Neuronal stem cell (in vitro differentiated cells): ENCODE results near the gene CDC6.
"Not testable (repeated sequence)": the region's sequence is repeated elsewhere in the genome, so short reads cannot be mapped to it uniquely, and the experiment has no call there.

Source experiments
- DNase-seq: peaks from one replicate; pipeline ENCODE4 v3.0.0-alpha.2; 2013; ENCODE audit warnings: low spot score
- H2AFZ ChIP-seq: one replicate; pipeline ENCODE4 v1.6.1; 2013; ENCODE audit warnings: mild to moderate bottlenecking, low read length, inconsistent platforms
- H2AK5ac ChIP-seq: 2 replicates; pipeline ENCODE4 v1.6.1; 2013; ENCODE audit warnings: low read depth, mild to moderate bottlenecking, inconsistent platforms, low read length, moderate library complexity, mixed read lengths
- H2BK120ac ChIP-seq: 2 replicates; pipeline ENCODE4 v1.6.1; 2013; ENCODE audit warnings: low read depth, mild to moderate bottlenecking, inconsistent platforms, low read length, moderate library complexity, mixed read lengths
- H2BK12ac ChIP-seq: one replicate; pipeline ENCODE4 v1.6.1; 2013; ENCODE audit warnings: low read length, inconsistent platforms
- H2BK15ac ChIP-seq: 2 replicates; pipeline ENCODE4 v1.6.1; 2013; ENCODE audit warnings: mild to moderate bottlenecking, low read length, inconsistent platforms, mixed read lengths
- H2BK5ac ChIP-seq: one replicate; pipeline ENCODE4 v1.6.1; 2013; ENCODE audit warnings: inconsistent platforms, mild to moderate bottlenecking, low read length, moderate library complexity
- H3K14ac ChIP-seq: one replicate; pipeline ENCODE4 v1.6.1; 2013; ENCODE audit warnings: low read length, inconsistent platforms
- H3K18ac ChIP-seq: 2 replicates; pipeline ENCODE4 v1.6.1; 2013; ENCODE audit warnings: low read length, inconsistent platforms
- H3K23ac ChIP-seq: 2 replicates; pipeline ENCODE4 v1.6.1; 2013; ENCODE audit warnings: low read depth, mild to moderate bottlenecking, mixed read lengths, low read length, inconsistent platforms; ENCODE audit not compliant: poor library complexity
- H3K27ac ChIP-seq: replicated peaks from 3 replicates; pipeline ENCODE4 v1.5.1; 2013; ENCODE audit warnings: low read length, inconsistent platforms
- H3K27me3 ChIP-seq, 3 experiments: 2 replicates each; pipeline ENCODE4 v1.6.1; 2013; ENCODE audit warnings: low read length in 3 of 3, mild to moderate bottlenecking in 2 of 3, inconsistent platforms in 1 of 3, low read depth in 1 of 3, mixed read lengths in 1 of 3, moderate library complexity in 1 of 3; ENCODE audit not compliant: control insufficient read depth in 3 of 3, insufficient read depth in 3 of 3
- H3K36me3 ChIP-seq, 2 donors: replicated peaks in 1 of 2; 2 replicates each; pipeline ENCODE4 v1.6.1; 2013; ENCODE audit warnings: low read length in 2 of 2; ENCODE audit not compliant: control insufficient read depth in 2 of 2, insufficient read depth in 2 of 2
- H3K4ac ChIP-seq: 2 replicates; pipeline ENCODE4 v1.6.1; 2013; ENCODE audit warnings: inconsistent platforms, mild to moderate bottlenecking, low read length, moderate library complexity
- H3K4me1 ChIP-seq, 2 donors: 1 replicate in 1 of 2; 2 replicates in 1 of 2; pipeline ENCODE4 v1.6.1; 2013; ENCODE audit warnings: low read length in 2 of 2, low read depth in 1 of 2; ENCODE audit not compliant: control insufficient read depth in 2 of 2, insufficient read depth in 1 of 2
- H3K4me2 ChIP-seq: one replicate; pipeline ENCODE4 v1.6.1; 2013; ENCODE audit warnings: mild to moderate bottlenecking, low read length, inconsistent platforms; ENCODE audit not compliant: insufficient read depth, poor library complexity, severe bottlenecking
- H3K4me3 ChIP-seq, 2 donors: 2 replicates each; pipeline ENCODE4 v1.5.1; 2013; ENCODE audit warnings: low read length in 2 of 2, mild to moderate bottlenecking in 2 of 2, inconsistent platforms in 1 of 2, moderate library complexity in 1 of 2
- H3K79me1 ChIP-seq: one replicate; pipeline ENCODE4 v1.6.1; 2013; ENCODE audit warnings: low read depth, mild to moderate bottlenecking, inconsistent platforms, low read length, moderate library complexity
- H3K9ac ChIP-seq: one replicate; pipeline ENCODE4 v1.6.1; 2013; ENCODE audit warnings: mild to moderate bottlenecking, low read depth, low read length, inconsistent platforms; ENCODE audit not compliant: poor library complexity
- H3K9me3 ChIP-seq, 2 donors: replicated peaks in 1 of 2; 2 replicates each; pipeline versions ENCODE3 to v1.6.1; 2013; ENCODE audit warnings: low read length in 2 of 2, mild to moderate bottlenecking in 2 of 2, inconsistent platforms in 1 of 2, low read depth in 1 of 2, mixed read lengths in 1 of 2, moderate library complexity in 1 of 2; ENCODE audit not compliant: control insufficient read depth in 2 of 2, insufficient read depth in 1 of 2
- H4K8ac ChIP-seq: one replicate; pipeline ENCODE4 v1.6.1; 2013; ENCODE audit warnings: low read depth, mild to moderate bottlenecking, inconsistent platforms, low read length, moderate library complexity
- H4K91ac ChIP-seq: one replicate; pipeline ENCODE4 v1.6.1; 2013; ENCODE audit warnings: low read length, low read depth, mild to moderate bottlenecking, inconsistent platforms; ENCODE audit not compliant: poor library complexity
- WGBS, 2 donors: extraction: QIAGEN DNeasy Blood & Tissue Kit; methylation state at CpG; one replicate each; pipeline ENCODE4 v1.1.7; 2013; ENCODE audit warnings: missing lambda C conversion rate in 2 of 2, mixed read lengths in 1 of 2; ENCODE audit not compliant: insufficient read length in 2 of 2, insufficient replicate concordance in 1 of 2; ENCODE audit errors: extremely low coverage in 2 of 2; 5-methylcytosine and 5-hydroxymethylcytosine counted together

CDC6 gene

GRCh38 chr17:40304552-40304863 lies 16.8 kb downstream of the CDC6 start:
- H3K36me3 ChIP-seq = peaks cover 19 to 51% of the 10 kb centered on the region in 2 donors
- not testable (repeated sequence) for H3K27ac ChIP-seq, H2AK5ac ChIP-seq, H2BK15ac ChIP-seq, H3K23ac ChIP-seq, H2BK120ac ChIP-seq, H2BK12ac ChIP-seq, H3K9ac ChIP-seq, H4K91ac ChIP-seq, H3K27me3 ChIP-seq, H2AFZ ChIP-seq, H3K14ac ChIP-seq, DNase-seq, H3K4me2 ChIP-seq, H3K79me1 ChIP-seq, H3K4ac ChIP-seq, H3K9me3 ChIP-seq, H3K4me3 ChIP-seq, H4K8ac ChIP-seq, H2BK5ac ChIP-seq, H3K18ac ChIP-seq
- peaks cover 19 to 26% of the 10 kb centered on the region in 2 donors for H3K4me1 ChIP-seq
- no CpG with 5 or more reads among the region's 5 CpGs for WGBS, 2 donors

GRCh38 chr17:40304866-40305265 lies 17.2 kb downstream of the CDC6 start:
- H3K4me2 ChIP-seq, H2AK5ac ChIP-seq, H3K79me1 ChIP-seq, DNase-seq, H3K27ac ChIP-seq, H2BK12ac ChIP-seq, H3K9ac ChIP-seq, H2BK120ac ChIP-seq, H2BK15ac ChIP-seq, H3K14ac ChIP-seq, H3K18ac ChIP-seq, H3K4me3 ChIP-seq, H3K27me3 ChIP-seq, H2AFZ ChIP-seq, H3K23ac ChIP-seq, H4K8ac ChIP-seq, H2BK5ac ChIP-seq, H3K4ac ChIP-seq, H3K9me3 ChIP-seq, H4K91ac ChIP-seq: not testable (repeated sequence)
- Histone ChIP-seq H3K4me1 (peaks cover 20 to 27% of the 10 kb centered on the region in 2 donors), H3K36me3 (peaks cover 18 to 48% of the 10 kb centered on the region in 2 donors)
- no CpG with 5 or more reads among the region's 5 CpGs for WGBS, 2 donors

- no peak overlapping the region for H2BK120ac ChIP-seq
- no peak overlapping the region for H3K23ac ChIP-seq
- H4K8ac ChIP-seq = no peak overlapping the region
- H3K9me3 ChIP-seq = no peaks in the 10 kb centered on the region
- H2BK15ac ChIP-seq = no peak overlapping the region
- no peak overlapping the region for H3K9ac ChIP-seq
- no peak overlapping the region for H3K4me2 ChIP-seq
- H2AK5ac ChIP-seq = no peak overlapping the region
- no peaks in the 10 kb centered on the region for H3K79me1 ChIP-seq
- H3K36me3 ChIP-seq = peaks cover 9 to 34% of the 10 kb centered on the region in 2 donors
- no peak overlapping the region for H3K18ac ChIP-seq
- no peak overlapping the region for H2BK12ac ChIP-seq
- no peak for DNase-seq
- no peak overlapping the region for H4K91ac ChIP-seq
- no peaks in the 10 kb centered on the region for H3K27me3 ChIP-seq
- H3K4me1 ChIP-seq = peaks cover 20 to 27% of the 10 kb centered on the region in 2 donors
- no peak overlapping the region for H3K14ac ChIP-seq
- no peak overlapping the region for H2BK5ac ChIP-seq
- no peak overlapping the region for H2AFZ ChIP-seq
- no peak overlapping the region for H3K4ac ChIP-seq
- no peak overlapping the region for H3K4me3 ChIP-seq
- WGBS, 2 donors = no CpG with 5 or more reads among the region's 2 CpGs
- peak overlapping the region; percentile 47 for H3K27ac ChIP-seq
Measured at GRCh38 chr17:40306395-40306794, 18.7 kb downstream of the CDC6 start.

- H3K4me3 ChIP-seq = no peak overlapping the region
Measured at GRCh38 chr17:40307001-40307730, 19.5 kb downstream of the CDC6 start.

More at GRCh38 chr17:40307001-40307730, 19.5 kb downstream of the CDC6 start:
- H3K9me3 ChIP-seq = no peaks in the 10 kb centered on the region
- H2AK5ac ChIP-seq = no peak overlapping the region
- H3K4me2 ChIP-seq = peak overlapping the region; percentile 19
- no peak overlapping the region for H3K14ac ChIP-seq
- H3K9ac ChIP-seq = no peak overlapping the region
- no peak overlapping the region for H2BK5ac ChIP-seq
- no peaks in the 10 kb centered on the region for H3K27me3 ChIP-seq
- H2BK12ac ChIP-seq = no peak overlapping the region
- peak overlapping the region; percentile 47 for H3K27ac ChIP-seq
- H3K18ac ChIP-seq = no peak overlapping the region
- peaks cover 20 to 27% of the 10 kb centered on the region in 2 donors for H3K4me1 ChIP-seq
- H4K8ac ChIP-seq = no peak overlapping the region
- H4K91ac ChIP-seq = no peak overlapping the region
- no peaks in the 10 kb centered on the region for H3K79me1 ChIP-seq
- H2BK15ac ChIP-seq = no peak overlapping the region
- H3K23ac ChIP-seq = no peak overlapping the region
- H2AFZ ChIP-seq = peak overlapping the region; percentile 39
- no peak overlapping the region for H3K4ac ChIP-seq
- no CpG with 5 or more reads among the region's 10 CpGs for WGBS, 2 donors
- H3K36me3 ChIP-seq = peaks cover 9 to 26% of the 10 kb centered on the region in 2 donors
- H2BK120ac ChIP-seq = no peak overlapping the region
- DNase-seq = no peak
